A673 (cell line): ENCODE measurements around the gene NCAPD2. TPM values are rescaled to one million over a fixed set of nuclear protein-coding genes. Genes with fewer than 3 reads are reported as not detected.

Experiments
- BruUV-seq: library from RNA; stranded (reverse); fragments of 400-500 nt; replicated peaks from 2 replicates; lab custom pipeline; 2021; lab: Mats Ljungman, UMichigan
- CTCF ChIA-PET: fragments of 300-600 bp; sonication (Branson Sonifier 250); formaldehyde crosslinking; loops from one replicate; lab custom pipeline; 2022; ENCODE audit warnings: antibody characterized with exemption; lab: Charles Lee
- POLR2A ChIA-PET: fragments of 300-600 bp; sonication (Branson Sonifier 250); formaldehyde crosslinking; loops from one replicate; lab custom pipeline; 2022; ENCODE audit warnings: antibody characterized with exemption; ENCODE audit not compliant: low non-redundant PET; lab: Charles Lee
- DNase-seq: peaks from one replicate; pipeline ENCODE4 v3.0.0-alpha.2; 2015; ENCODE audit warnings: low spot score
- H3K27ac ChIP-seq: fragments of 200-600 bp; sonication (generic); 2 replicates; pipeline ENCODE4 v1.5.1; 2016; ENCODE audit warnings: mixed run types, low read depth, mild to moderate bottlenecking, mixed read lengths, antibody characterized with exemption, low read length; ENCODE audit not compliant: poor library complexity, severe bottlenecking
- H3K27me3 ChIP-seq: fragments of 200-600 bp; sonication (generic); replicated peaks from 2 replicates; pipeline ENCODE4 v1.6.1; 2017; ENCODE audit warnings: mixed run types, low read depth, mild to moderate bottlenecking, mixed read lengths, antibody characterized with exemption, low read length; ENCODE audit not compliant: insufficient read depth, poor library complexity
- H3K36me3 ChIP-seq: fragments of 200-600 bp; sonication (generic); 2 replicates; pipeline ENCODE4 v1.6.1; 2016; ENCODE audit warnings: mixed run types, mild to moderate bottlenecking, mixed read lengths, antibody characterized with exemption, low read length; ENCODE audit not compliant: insufficient read depth, poor library complexity, severe bottlenecking
- H3K4me1 ChIP-seq: fragments of 200-600 bp; sonication (generic); 2 replicates; pipeline ENCODE4 v1.6.1; 2017; ENCODE audit warnings: mixed run types, mild to moderate bottlenecking, mixed read lengths, antibody characterized with exemption, low read length; ENCODE audit not compliant: insufficient read depth, poor library complexity, severe bottlenecking
- H3K4me3 ChIP-seq: fragments of 200-600 bp; sonication (generic); 2 replicates; pipeline ENCODE4 v1.5.1; 2016; ENCODE audit warnings: low read depth, mixed run types, mild to moderate bottlenecking, mixed read lengths, low read length; ENCODE audit not compliant: poor library complexity, severe bottlenecking
- H3K9me3 ChIP-seq: fragments of 200-600 bp; sonication (generic); 2 replicates; pipeline ENCODE4 v1.6.1; 2016; ENCODE audit warnings: mixed run types, low read depth, mild to moderate bottlenecking, mixed read lengths, antibody characterized with exemption, low read length; ENCODE audit not compliant: poor library complexity, severe bottlenecking
- CTCF ChIP-seq: fragments of 300-800, 200-600 bp; sonication (generic); conservative IDR thresholded peaks from 2 replicates; pipeline ENCODE4 v1.5.1; 2017; ENCODE audit warnings: low read depth, mild to moderate bottlenecking, antibody characterized with exemption, low read length, moderate library complexity, mixed read lengths
- EZH2 ChIP-seq: fragments of 200-600 bp; sonication (generic); IDR thresholded peaks from 2 replicates; pipeline ENCODE4 v1.6.1; 2017; ENCODE audit warnings: borderline replicate concordance, low read depth, mild to moderate bottlenecking, mixed read lengths, antibody characterized with exemption, low read length; ENCODE audit not compliant: poor library complexity, severe bottlenecking
- intact Hi-C: fragments of 100-400 bp; cut with micrococcal nuclease; formaldehyde crosslinking; loops from one replicate; pipeline ENCODE4 v1.10.0; 2022; ENCODE audit not compliant: unreplicated experiment
- total RNA-seq: library from RNA; stranded (reverse); gene quantifications from 2 replicates; pipeline ENCODE4 v1.2.3, GENCODE V29; 2021

The NCAPD2 gene
- total RNA-seq, 1 experiment from 2014 or later: 125 TPM

DNA sequence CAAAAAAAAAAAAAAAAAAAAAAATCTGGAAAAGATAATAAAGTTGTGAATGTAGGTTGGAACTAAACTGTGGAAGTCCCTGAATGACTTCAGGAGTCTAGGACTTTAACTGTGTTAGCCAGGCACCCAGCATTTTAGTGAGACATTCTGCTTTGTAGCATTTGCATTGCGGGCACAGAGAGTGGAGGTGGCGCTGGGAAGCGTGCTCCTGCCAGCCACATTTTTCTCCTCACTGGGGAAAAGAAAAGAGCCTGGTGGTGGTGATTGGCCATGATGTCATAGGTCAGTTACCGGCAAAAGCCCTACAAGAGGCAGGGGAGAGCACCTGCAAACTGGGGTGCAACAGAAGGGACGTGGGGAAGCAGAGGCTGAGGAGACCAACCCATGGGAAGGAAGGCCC is 30.7 kb downstream of the NCAPD2 start:
- BruUV-seq: no TSS peak

GRCh38 chr12:6526201-6526600 is 32.3 kb downstream of the NCAPD2 start:
- no peak for TF ChIP-seq CTCF
- no peak for TF ChIP-seq EZH2
- H3K4me3 ChIP-seq: no peak overlapping the region
- no peaks in the 10 kb centered on the region for H3K9me3 ChIP-seq
- H3K36me3 ChIP-seq: peaks cover 100% of the 10 kb centered on the region
- BruUV-seq: TSS peak; percentile 38
- H3K27me3 ChIP-seq: no peaks in the 10 kb centered on the region
- POLR2A ChIA-PET: no interaction called here
- H3K27ac ChIP-seq: no peak overlapping the region
- intact Hi-C loops: no loop called here
- H3K4me1 ChIP-seq: no peaks in the 10 kb centered on the region
- CTCF ChIA-PET: no interaction called here
- DNase-seq: no peak

More for the DNA sequence above, 30.7 kb downstream of the NCAPD2 start:
- CTCF ChIA-PET: no interaction called here
- TF ChIP-seq CTCF (no peak), EZH2 (no peak)
- no peak overlapping the region for H3K4me3 ChIP-seq
- no peaks in the 10 kb centered on the region for H3K4me1 ChIP-seq
- no peak overlapping the region for H3K27ac ChIP-seq
- H3K9me3 ChIP-seq: no peaks in the 10 kb centered on the region
- intact Hi-C loops: no loop called here
- H3K27me3 ChIP-seq: no peaks in the 10 kb centered on the region
- DNase-seq: no peak
- POLR2A ChIA-PET: no interaction called here
- H3K36me3 ChIP-seq: peaks cover 100% of the 10 kb centered on the region

DNA sequence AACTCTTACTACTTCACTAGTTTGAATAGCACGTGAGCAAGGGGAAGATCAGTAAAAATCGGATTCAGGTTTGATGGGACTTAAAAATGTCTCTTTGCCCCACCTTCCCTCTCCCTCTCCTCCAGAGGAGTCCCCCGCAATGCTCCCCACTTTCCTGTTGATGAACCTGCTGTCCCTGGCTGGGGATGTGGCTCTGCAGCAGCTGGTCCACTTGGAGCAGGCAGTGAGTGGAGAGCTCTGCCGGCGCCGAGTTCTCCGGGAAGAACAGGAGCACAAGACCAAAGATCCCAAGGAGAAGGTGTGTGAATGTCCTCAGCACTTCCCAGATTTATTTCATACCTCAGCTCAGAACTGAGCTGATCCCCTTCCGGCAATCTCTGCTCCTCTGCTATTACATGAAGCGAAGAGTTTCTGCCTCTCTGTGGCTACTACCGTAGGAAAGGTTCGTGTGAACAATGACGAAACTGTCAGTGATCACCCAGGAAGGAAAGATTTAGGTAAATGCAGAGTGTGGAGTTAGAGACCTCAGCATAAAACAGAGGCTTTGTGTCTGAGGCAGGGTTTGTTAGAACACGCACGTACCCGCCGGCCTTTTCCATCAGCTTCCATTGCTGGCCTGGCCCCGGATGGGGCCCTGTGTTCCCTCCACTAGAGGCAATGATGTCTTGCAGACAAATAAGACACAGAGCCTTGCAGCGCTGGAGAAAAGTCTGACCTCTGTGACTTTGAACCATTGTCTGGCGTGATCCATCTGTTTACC is 33.0 kb downstream of the NCAPD2 start:
- H3K4me3 ChIP-seq: no peak overlapping the region
- intact Hi-C loops: no loop called here
- no peak overlapping the region for H3K27ac ChIP-seq
- H3K27me3 ChIP-seq: no peaks in the 10 kb centered on the region
- no TSS peak for BruUV-seq
- no peaks in the 10 kb centered on the region for H3K9me3 ChIP-seq
- no peak for TF ChIP-seq CTCF
- no peak for TF ChIP-seq EZH2
- H3K36me3 ChIP-seq: peaks cover 100% of the 10 kb centered on the region
- CTCF ChIA-PET: no interaction called here
- peaks cover 3% of the 10 kb centered on the region for H3K4me1 ChIP-seq
- POLR2A ChIA-PET: no interaction called here
- DNase-seq: no peak
